NCI-H146 treated with DMSO at 0.1 percent for 48 hours (cell line): ENCODE measurements around the gene TMEM91.

Experiments used
- DNase-seq: peaks from one replicate; lab custom pipeline; 2025; ENCODE audit not compliant: unreplicated experiment; lab: John Stamatoyannopoulos, UW

The TMEM91 gene

DNA sequence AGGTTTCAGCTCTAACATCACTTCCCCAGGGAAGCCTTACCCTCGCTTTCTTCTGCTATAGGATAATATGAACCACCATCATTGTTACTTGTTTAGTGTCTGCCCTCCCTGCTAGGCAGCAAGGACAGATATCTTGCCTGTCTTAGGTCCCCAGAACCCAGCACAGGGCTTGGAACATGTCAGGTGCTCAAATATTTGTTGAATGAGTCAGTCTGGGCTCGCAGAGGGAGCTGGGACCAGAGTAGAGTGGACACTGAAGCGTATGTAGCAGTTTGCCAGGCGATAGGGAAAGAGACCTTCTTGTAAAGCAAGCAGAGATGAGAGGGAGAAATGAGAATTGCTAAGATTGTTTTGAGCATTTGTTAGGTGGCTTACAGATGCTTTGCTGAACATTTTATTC, 33.0 kb downstream of the TMEM91 start:
- DNase-seq, result peak; percentile 50

DNA sequence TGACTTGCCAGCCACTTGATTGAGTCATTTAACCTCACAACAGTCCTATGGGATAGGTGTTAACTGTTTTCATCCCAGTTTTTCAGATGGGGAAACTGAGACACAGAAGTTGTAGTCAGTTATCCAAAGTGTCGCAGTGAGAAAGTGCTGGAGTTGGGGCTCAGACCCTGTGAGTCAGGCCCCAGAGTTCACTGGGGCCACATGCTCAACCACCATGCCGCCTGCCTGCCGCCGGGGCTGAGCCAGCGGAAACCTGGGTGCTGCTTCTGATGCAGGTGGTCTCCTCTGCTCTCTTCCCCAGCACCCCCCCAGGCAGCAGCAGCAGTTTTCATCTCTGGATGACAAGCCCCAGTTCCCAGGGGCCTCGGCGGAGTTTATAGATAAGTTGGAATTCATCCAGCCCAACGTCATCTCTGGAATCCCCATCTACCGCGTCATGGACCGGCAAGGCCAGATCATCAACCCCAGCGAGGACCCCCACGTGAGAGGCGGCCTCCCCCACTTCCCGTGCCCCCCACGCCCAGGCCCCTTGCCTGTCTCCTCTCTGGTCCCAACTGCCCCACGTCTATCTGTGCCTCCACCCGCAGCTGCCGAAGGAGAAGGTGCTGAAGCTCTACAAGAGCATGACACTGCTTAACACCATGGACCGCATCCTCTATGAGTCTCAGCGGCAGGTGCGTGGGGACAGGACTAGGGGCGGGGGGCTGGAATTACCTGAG, 34.2 kb downstream of the TMEM91 start:
- DNase-seq, result no peak

DNA sequence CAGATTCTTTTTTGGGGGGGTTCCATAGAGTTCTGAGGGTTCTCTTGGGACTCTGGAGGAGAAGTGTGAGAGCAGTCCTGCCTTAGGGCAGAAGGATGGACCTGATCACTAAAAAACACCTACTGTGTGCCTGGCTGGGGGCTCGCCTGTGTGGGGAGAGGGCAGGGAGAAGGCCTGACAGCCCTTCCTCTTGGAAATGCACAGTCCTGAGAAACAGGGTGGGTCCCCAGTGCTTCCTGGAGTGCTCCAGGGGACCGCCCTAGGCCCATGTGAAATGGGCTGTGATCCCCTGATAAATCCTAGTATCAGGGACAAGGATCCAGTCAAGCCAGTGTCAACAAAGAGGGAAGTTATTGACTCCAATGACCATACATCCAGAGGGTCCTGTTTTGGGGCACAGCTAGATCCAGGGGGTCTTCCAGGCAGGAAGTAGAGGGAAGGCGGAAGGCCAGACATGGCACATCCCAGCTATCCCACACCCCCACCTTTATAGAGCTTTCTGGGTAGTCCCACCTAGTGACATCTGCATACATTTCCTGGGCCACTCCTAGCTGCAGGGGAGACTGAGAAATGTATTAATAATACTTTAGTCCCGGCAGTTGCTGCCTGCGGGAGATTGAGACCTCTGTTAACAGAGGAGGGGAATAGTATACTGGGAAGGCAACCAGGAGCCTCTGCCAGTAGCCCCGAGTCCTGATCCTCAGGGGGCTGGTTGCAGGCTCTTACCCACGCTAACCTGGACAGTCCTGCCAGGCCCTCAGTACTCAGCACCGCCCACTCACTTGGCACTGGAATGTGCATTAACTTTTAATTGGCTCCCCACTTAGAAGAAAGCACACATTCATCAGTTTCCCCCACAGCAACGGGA, 35.0 kb downstream of the TMEM91 start:
- DNase-seq, result no peak

DNA sequence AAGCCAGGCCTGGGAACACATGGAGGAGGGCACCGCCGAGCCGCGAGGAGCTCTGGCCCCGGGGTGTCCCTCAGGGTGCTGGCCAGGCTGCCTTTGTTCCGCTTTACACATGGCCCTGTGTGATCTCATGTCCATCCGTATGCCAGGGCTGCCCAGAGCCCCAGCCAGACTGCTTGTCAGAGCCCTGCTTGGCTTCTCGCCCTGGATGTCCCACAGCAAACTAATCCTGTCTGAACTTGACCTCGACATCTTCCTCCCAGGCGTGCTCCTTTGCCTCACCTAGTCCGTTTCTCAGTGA, 35.6 kb downstream of the TMEM91 start:
- no peak for DNase-seq

DNA sequence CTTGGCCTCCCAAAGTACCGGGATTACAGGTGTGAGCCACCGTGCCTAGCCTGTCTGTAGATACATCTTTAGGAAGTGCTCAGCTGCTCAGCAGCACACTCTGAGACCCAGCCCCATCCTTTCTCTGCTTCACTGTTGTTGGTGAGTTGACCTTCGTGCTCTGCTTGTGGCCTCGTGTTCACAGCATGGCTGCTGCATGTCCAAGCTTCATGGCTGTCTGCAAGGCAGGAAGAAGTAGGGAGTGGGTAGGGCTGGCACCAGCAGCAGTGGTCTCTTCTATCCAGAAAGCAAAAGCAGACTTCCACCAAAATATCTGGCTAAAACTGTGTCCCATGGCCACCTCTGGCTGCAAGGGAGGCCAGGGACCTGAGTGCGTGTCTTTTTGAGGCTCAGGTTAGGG, 36.6 kb downstream of the TMEM91 start:
- no peak for DNase-seq

DNA sequence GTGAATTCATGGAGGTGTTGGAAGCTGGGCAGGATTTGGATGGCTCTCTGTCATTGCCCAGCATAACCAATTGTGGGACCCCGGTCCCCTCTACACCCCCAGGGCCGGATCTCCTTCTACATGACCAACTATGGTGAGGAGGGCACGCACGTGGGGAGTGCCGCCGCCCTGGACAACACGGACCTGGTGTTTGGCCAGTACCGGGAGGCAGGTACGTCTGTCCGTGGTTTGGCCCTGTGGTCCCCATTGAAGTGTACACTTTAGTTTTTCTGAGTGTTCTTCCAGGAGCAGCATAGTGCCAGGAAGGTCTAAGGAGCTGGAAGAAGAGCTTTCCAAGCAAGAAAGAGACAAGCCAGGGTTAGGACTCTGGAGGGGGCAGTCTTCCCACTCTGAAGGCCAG, 37.6 kb downstream of the TMEM91 start:
- DNase-seq, result no peak

DNA sequence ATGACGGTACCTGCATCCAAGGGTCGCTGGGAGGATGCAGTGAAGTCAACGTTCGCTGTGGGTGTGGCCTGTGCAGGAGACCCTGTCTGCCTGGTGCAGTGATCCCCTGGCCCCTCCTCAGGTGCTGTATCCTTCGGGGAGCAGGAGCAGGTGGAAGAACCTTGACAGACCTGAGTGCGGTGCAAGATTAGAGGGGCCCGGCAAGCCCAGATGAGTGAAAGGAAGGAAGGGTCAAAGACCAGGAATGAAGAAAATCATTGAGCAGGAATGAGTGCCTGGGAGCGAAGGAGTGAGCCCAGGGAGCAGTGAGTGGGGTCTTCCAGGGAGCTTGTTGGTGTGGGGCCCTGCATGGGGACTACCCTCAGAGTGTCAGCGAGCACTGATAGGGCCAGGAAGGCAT, 38.1 kb downstream of the TMEM91 start:
- DNase-seq, result no peak

DNA sequence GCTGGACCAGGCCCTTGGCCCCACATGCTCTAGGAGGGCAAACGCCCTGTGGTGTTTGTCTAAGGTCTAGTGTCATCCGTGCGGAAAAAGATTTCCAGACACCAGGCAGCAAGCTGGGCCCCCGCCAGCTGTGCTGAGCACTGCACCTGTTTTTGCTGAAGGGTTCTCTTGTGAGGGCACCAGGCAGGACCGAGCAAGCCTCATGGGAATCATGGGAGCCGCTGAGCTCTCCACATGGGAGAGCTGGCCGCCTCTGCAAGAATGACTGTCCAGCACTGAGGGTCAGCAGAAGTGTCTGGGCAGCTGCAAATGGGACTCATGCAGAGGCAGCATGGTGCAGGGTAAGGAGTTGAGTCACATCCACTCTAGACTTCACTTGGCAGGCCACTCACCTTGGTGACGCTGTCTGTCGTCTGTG, 38.8 kb downstream of the TMEM91 start:
- peak; percentile 17 for DNase-seq

DNA sequence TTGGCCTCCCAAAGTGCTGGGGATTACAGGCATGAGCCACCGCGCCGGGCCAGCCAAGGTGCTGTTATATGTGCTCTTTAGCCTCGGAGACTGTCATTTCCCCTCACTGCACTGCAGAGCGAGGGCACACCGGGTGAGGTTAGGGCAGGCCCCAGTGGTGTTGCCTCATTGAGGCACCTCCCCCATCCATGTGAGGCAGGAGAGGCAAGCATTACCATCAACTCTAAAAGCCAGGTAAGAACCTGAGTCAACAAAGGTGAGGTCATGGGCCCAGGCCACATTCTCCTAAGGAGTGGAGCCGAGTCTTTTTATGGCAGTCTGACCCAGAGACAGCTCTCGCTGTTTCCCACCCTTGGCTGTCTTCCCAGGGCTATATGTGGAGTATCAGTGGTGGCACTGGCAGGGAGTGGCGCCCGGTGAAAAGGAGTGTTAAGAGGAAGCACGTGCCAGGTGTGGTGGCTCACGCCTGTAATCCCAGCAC, 39.9 kb downstream of the TMEM91 start:
- DNase-seq, result no peak

DNA sequence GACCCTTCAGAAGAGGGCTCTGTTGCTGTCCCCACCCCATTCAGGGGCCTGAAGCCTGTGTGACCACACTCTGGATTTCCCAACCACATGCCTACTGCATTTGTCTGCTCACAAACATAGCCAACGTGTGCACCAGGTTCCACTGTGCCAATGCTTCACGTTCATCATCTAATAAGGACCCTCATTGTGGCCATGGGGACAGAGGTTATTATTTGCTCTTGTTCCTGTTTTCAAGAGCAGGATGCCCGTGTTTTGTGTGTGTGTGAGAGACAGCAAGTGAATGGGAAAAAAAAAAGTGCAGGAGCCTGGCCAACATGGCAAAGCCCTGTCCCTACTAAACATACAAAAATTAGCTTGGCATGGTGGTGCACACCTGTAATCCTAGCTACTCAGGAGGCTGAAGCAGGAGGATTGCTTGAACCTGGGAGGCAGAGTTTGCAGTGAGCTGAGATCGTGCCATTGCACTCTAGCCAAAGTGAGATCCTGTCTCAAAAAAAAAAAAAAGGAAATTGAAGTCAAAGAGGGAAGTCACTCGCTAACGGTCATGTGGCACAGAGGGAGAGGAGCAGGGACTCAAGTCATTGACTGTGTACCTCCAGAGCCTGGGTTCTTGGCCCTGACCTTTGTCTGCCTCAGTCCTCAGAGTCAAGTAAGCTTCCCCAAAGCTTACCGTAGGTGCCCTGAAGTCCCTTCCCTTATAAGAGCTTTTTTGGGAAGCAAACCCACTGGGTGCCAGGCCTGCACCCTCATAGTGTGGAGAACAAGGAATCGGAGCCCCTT, 44.0 kb downstream of the TMEM91 start:
- DNase-seq, result no peak

DNA sequence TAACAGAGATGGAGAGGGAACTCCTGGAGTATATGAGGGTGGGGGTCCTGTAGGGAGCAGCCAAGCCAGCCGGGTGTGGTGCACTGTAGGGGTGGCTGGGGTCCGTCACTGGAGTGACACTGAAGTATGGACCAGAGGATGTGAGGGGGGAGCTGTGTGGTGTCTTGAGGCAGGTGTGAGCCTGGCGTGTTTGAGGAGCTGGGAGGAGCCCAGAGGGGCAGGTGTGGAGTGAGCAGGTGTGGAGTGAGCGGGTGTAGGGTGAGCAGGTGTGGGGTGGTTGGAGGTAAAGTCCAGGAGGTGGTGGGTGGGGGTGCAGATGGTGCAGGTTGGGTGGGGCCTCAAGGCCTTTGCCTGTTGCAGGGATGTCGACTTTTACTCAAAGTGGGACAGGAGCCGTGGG, 45.0 kb downstream of the TMEM91 start:
- peak; percentile 46 for DNase-seq

DNA sequence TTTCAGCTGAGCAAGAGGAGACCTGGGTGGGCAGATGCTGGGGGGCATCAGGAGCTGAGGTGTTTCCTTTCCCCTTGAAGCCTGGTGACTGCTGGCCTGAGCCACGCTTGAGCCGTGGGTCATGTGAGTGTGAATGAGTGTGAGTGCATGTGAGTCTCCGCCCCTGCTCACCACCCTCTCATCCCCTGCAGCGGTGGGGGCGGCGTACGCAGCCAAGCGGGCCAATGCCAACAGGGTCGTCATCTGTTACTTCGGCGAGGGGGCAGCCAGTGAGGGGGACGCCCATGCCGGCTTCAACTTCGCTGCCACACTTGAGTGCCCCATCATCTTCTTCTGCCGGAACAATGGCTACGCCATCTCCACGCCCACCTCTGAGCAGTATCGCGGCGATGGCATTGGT, 45.6 kb downstream of the TMEM91 start:
- no peak for DNase-seq

DNA sequence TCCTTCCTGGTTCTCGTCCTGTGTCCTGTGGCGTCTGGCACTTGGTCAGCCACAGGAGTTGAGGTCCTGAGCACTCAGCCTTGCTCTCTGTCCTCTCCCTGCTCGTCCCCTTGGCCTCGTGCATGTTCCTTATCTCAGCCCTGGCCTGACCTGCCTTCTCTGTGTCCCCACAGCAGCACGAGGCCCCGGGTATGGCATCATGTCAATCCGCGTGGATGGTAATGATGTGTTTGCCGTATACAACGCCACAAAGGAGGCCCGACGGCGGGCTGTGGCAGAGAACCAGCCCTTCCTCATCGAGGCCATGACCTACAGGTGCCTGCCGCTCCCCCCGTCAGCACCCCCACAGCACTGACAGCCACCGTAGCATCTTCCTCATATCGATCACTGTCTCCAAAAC, 46.1 kb downstream of the TMEM91 start:
- no peak for DNase-seq

DNA sequence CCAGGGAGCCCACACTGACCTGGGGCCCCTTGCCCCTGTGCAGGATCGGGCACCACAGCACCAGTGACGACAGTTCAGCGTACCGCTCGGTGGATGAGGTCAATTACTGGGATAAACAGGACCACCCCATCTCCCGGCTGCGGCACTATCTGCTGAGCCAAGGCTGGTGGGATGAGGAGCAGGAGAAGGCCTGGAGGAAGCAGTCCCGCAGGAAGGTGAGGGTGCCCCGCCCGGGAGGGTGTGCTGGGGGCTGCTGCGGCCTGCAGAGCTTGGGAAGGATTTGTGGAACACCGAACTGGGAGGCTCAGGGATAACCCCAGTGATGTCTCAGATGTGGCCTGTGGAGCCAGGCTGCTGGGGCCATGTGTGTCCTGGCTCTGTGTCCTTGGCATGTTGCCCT, 46.6 kb downstream of the TMEM91 start:
- no peak for DNase-seq

DNA sequence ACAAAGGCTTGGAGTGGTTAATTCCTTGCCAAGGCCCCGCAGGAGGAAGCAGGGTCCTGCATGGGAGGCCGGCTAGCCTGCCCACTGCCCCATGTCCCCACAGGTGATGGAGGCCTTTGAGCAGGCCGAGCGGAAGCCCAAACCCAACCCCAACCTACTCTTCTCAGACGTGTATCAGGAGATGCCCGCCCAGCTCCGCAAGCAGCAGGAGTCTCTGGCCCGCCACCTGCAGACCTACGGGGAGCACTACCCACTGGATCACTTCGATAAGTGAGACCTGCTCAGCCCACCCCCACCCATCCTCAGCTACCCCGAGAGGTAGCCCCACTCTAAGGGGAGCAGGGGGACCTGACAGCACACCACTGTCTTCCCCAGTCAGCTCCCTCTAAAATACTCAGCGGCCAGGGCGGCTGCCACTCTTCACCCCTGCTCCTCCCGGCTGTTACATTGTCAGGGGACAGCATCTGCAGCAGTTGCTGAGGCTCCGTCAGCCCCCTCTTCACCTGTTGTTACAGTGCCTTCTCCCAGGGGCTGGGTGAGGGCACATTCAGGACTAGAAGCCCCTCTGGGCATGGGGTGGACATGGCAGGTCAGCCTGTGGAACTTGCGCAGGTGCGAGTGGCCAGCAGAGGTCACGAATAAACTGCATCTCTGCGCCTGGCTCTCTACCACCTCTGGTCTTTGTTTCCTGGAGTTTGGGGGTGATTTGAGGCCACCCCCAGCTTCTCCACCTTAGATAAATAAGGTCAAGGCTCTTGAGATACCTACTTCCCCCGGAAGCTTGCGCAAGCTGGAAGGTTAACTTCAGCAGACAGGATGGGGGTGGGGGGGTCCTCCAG, 48.2 kb downstream of the TMEM91 start:
- DNase-seq, result no peak

DNA sequence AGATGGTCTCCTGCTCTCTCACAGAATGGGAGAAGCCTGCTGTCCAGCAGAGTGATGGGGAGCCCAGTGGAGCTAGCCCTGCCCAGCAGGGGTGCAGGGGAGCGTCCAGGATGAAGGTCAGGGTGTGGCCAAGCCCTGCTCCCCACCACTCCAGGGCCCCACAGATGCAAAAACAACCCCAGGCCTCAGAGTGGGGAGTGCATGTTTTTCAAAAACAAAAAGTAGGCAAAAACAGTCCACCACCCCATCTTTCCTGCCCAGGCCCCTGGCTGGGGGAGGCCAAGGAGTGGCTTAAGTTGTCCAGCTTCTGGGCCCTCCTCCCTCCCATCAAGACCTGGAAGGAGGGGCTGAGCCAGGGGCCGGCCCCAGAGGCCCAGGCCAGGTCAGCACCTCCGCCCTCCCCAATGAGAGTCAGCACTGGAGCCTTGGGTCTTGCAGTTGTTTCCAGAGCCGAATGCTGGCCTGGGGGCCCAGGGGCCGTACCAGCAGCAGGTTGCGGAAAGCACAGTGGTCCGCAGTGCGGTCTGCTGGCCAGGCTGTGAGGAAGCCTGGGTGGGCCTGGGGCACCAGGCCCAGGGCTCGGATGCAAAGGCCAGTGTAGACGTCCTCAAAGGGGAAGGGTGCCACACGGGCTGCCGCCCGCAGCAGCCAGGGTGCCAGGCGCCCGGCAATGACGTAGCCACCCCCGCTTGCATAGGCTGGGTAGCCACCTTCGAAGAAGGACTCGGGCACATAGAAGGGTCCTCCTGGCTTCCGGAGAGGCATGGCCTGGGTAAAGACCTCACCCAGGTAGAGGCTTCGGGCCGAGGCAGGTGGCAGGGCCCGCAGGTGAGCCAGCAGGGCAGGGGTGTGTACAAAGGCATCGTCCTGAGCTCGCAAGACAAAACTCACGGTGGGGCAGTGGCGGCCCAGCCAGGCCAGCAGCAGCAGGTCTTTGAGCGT, 49.1 kb downstream of the TMEM91 start:
- DNase-seq, result no peak

DNA sequence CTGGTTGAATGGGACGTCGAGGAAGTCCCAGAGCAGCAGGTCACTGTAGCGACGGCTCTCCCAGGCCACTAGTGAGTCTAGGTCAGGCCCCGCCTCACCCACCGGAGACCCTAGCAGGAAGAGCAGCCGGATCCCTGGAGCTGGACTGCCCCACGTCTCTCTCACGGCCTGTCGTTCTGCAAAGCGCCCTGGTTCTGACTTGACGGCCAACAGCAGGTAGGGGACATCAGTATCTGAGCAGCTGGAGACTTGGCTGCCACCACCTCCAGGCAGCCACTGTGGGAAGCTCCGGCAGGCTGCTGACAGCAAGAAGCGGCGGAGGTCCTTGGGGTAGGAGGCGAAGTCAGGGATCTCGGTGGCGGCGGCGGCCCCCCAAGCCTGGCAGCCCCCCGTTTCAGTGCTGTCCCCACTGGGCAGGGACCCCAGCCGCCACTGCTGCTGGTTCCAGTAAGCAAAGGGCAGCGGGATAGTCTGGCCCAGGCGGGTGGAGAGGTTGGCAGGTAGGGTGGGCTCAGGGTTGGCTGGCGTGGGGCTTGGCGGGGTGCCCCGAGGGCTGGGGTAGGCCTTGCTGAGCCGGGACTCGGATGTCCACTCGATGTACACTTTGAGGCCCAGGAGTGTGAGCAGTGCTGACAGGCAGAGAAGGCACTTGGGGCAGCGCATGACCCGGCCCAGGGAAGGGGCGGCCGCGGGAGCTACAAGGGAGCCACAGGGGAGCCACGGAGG, 49.9 kb downstream of the TMEM91 start:
- no peak for DNase-seq

DNA sequence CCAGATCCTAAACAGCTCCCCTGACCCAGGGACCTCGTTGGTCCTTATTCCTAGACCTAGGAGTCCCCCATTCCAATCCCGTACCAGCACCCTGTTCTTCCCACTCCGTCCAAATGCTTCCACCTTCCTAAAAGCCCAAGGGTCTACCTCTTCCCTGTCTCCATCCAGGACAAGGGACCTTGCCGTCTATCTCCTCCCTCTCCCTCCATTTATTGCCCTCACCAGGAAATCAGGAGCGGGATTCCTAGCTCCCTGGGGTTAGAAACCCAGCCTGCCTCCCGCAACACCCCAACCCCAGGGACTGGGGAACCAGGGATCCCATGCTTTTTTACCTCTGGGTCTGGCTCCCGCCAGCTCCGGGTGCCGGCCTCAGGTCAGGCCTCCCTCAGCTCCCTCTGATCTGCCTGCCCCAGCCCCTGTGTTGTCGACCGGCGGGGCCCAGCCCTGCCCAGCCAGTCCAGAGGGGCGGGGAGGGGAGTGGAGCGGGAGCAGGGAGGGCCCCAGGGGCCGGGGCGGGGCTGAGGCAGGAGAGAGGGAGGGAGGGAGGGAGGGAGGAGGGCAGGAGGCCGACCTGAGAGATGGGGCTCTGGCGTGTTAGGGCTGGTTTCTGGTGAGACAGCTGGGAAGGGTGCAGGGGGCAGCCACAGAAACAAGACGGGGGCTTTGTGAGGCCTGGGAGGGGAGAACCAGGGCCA, 50.8 kb downstream of the TMEM91 start, which contains the start of gene B3GNT8:
B3GNT8 (minus strand) TSS at position 423 of the 695 bp plus-strand sequence. CDS start 596 bp downstream, outside the sequence.
- DNase-seq, result no peak
